Psoas muscle (tissue), 8 donors: Measurements from ENCODE around the gene SRRM3. TPM values are rescaled to one million over a fixed set of nuclear protein-coding genes. Genes with fewer than 3 reads are reported as not detected.

Experiments used
- ATAC-seq, 4 donors: fragments of 200-7000 bp; cut with Tn5 transposase; one replicate each; pipeline ENCODE4 v1.9.1; 2020; ENCODE audit warnings: moderate library complexity in 3 of 4, mild to moderate bottlenecking in 2 of 4
- DNase-seq, 2 donors: peaks; one replicate each; pipeline ENCODE4 v3.0.0-alpha.2; 2020
- H3K27ac ChIP-seq: fragments of 200-600 bp; one replicate; pipeline ENCODE4 v1.8.0; 2022
- H3K27me3 ChIP-seq, 3 donors: fragments of 200-600 bp in 1 of 3; one replicate each; pipeline versions ENCODE4 v1.6.1 to v1.8.0; 2013 to 2022; ENCODE audit warnings: low read length in 2 of 3, mild to moderate bottlenecking in 2 of 3, moderate library complexity in 1 of 3; ENCODE audit not compliant: insufficient read depth in 3 of 3
- H3K36me3 ChIP-seq, 2 donors: fragments of 200-600 bp in 1 of 2; one replicate each; pipeline versions ENCODE4 v1.6.1 to v1.8.0; 2013 to 2022; ENCODE audit warnings: low read depth in 1 of 2, mild to moderate bottlenecking in 1 of 2, moderate library complexity in 1 of 2; ENCODE audit not compliant: insufficient read depth in 1 of 2
- H3K4me1 ChIP-seq: fragments of 200-600 bp; one replicate; pipeline ENCODE4 v1.8.0; 2022
- H3K4me3 ChIP-seq: fragments of 200-600 bp; one replicate; pipeline ENCODE4 v1.8.0; 2022; ENCODE audit warnings: mild to moderate bottlenecking
- H3K9me3 ChIP-seq: fragments of 200-600 bp; one replicate; pipeline ENCODE4 v1.8.0; 2022
- CTCF ChIP-seq: fragments of 200-600 bp; IDR thresholded peaks from one replicate; pipeline ENCODE4 v1.8.0; 2022; ENCODE audit warnings: antibody characterized with exemption
- WGBS, 3 donors: extraction: QIAGEN DNeasy Blood & Tissue Kit; methylation state at CpG; one replicate each; pipeline versions ENCODE4 v1.1.6 to v1.1.7; 2013; 5-methylcytosine and 5-hydroxymethylcytosine counted together
- intact Hi-C, 2 donors: fragments of 100-400 bp; cut with DNase I; formaldehyde crosslinking; loops; one replicate each; pipeline versions ENCODE4 v1.11.0 to v1.14.2; 2022
- polyA plus RNA-seq, 3 donors: library from polyadenylated mRNA; stranded (reverse); fragments of 200-250 nt; gene quantifications; one replicate each; pipeline ENCODE4 v1.2.3, GENCODE V29; 2013
- total RNA-seq, 4 donors: library from RNA; stranded (reverse); fragmentation: NEBNext Ultra II Directional in 2 of 4; extraction: Animal tissue kit (Norgen Biotek cat#: 25700) in 2 of 4; gene quantifications; one replicate each; pipeline versions ENCODE4 v1.2.1 to v1.2.4, GENCODE V29; 2021 to 2023
- donor health status: healthy with polysubstance abuse.
- donor health status: DM: no; HTN: no; CAD: no; lungs with moderate emphysema.
- donor health status: Bipolar disorder and iron deficiency.
- donor health status: healthy.
- donor health status: DM: yes; HTN: yes; CAD: no.
- donor health status: DM: no; HTN: no; CAD: no.
- donor health status: DM: no; HTN: no; CAD: no.
- donor health status: DM: yes; HTN: yes; CAD: no.

SRRM3 gene
- total and polyA plus RNA-seq, 7 donors, result 0.48 to 5.4 (median 0.69) TPM

- no peak for TF ChIP-seq CTCF
- intact Hi-C loops, result no loop called here
- no peak overlapping the region for H3K4me3 ChIP-seq
- H3K9me3 ChIP-seq, result no peaks in the 10 kb centered on the region
- ATAC-seq (peak in 2 of 4 donors; percentile 17 to 25), DNase-seq (peak in 1 of 2 donors; percentile 25)
- no peak overlapping the region for H3K27ac ChIP-seq
- no peaks in the 10 kb centered on the region for H3K4me1 ChIP-seq
- H3K27me3 ChIP-seq, result peaks cover 2 to 51% (median 10%) of the 10 kb centered on the region in 3 donors
- no peaks in the 10 kb centered on the region for H3K36me3 ChIP-seq
- 16 to 20% (median 17%) methylated on average over 15 to 16 of the region's 16 CpGs for WGBS, 3 donors
Measured at GRCh38 chr7:76220185-76221057, 18.7 kb downstream of the SRRM3 start.

GRCh38 chr7:76222333-76222732, 20.6 kb downstream of the SRRM3 start:
- Histone ChIP-seq H3K4me1 (no peaks in the 10 kb centered on the region), H3K27ac (no peak overlapping the region), H3K4me3 (no peak overlapping the region), H3K27me3 (peaks cover 2 to 66% (median 8%) of the 10 kb centered on the region in 3 donors), H3K9me3 (no peaks in the 10 kb centered on the region), H3K36me3 (no peaks in the 10 kb centered on the region)
- DNase-seq (no peak), ATAC-seq (no peak)
- TF ChIP-seq CTCF, result no peak
- intact Hi-C loops, result no loop called here
- WGBS, 3 donors, result 68 to 93% (median 73%) methylated on average over 2 of the region's 2 CpGs

DNA sequence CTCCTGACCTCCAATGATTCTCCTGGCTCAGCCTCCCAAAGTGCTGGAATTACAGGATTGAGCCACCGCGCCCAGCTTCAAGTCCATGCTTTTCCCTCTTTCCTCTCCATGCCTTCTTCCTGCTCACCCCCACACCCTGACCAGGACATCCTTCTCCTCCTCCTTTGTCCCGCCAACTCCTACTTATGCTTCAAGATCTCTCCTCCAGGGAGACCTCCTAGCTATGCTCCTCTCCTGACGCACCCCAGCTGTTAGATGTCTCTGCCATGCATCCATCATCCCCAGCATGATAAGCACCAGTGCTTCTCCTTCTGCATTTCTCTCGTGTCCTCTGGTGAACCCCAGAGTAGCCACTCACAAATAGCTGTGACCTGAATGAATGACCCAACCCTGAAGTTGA, 21.1 kb downstream of the SRRM3 start:
- Histone ChIP-seq H3K4me1 (no peaks in the 10 kb centered on the region), H3K36me3 (no peaks in the 10 kb centered on the region), H3K9me3 (no peaks in the 10 kb centered on the region), H3K27ac (no peak overlapping the region), H3K4me3 (no peak overlapping the region), H3K27me3 (peaks cover 2 to 67% (median 8%) of the 10 kb centered on the region in 3 donors)
- intact Hi-C loops, result no loop called here
- WGBS, 3 donors, result 69 to 73% (median 70%) methylated on average over 5 of the region's 5 CpGs
- TF ChIP-seq CTCF, result no peak
- ATAC-seq (no peak), DNase-seq (no peak)

DNA sequence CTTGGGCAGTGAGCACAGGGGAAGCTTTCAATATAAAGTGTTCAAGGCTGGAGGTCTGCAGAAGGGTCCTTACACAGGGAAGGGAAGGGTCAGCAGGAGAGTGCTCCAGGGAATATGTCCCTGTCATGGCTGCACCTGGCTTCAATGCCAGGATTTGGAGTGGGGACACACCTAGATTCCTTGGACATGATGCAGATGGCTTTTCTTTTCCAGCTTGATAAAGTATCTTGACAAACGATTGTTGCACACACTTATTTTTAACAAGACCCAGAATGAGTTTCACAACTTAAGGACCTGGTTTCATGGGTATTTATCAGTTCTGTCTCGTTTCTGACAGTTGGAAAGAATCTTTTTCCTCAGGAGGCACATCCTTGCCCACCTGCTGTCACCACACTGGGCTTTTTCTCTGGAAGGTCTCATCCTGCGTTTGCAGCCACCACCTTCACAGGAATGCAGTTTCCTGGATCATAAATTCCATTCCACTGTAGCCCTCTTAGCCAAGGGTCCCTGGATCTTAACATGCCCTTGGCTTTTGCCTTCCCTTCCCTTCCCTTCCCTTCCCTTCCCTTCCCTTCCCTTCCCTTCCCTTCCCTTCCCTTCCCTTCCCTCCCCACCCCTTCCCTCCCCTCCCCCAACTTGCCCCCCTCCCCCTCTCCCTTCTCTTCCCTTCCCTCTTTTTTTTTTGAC, 21.7 kb downstream of the SRRM3 start:
- H3K4me3 ChIP-seq, result no peak overlapping the region
- intact Hi-C loops, result no loop called here
- H3K27ac ChIP-seq, result no peak overlapping the region
- 9 to 23% (median 20%) methylated on average over 3 of the region's 3 CpGs for WGBS, 3 donors
- H3K9me3 ChIP-seq, result no peaks in the 10 kb centered on the region
- DNase-seq (no peak), ATAC-seq (no peak)
- H3K27me3 ChIP-seq, result peaks cover 2 to 63% (median 8%) of the 10 kb centered on the region in 3 donors
- no peaks in the 10 kb centered on the region for H3K4me1 ChIP-seq
- no peak for TF ChIP-seq CTCF
- H3K36me3 ChIP-seq, result no peaks in the 10 kb centered on the region
